ENCODE measurements around the gene TAS1R3.
"Not testable (repeated sequence)": the region's sequence is repeated elsewhere in the genome, so short reads cannot be mapped to it uniquely, and the experiment has no call there.

Gene TAS1R3

DNA sequence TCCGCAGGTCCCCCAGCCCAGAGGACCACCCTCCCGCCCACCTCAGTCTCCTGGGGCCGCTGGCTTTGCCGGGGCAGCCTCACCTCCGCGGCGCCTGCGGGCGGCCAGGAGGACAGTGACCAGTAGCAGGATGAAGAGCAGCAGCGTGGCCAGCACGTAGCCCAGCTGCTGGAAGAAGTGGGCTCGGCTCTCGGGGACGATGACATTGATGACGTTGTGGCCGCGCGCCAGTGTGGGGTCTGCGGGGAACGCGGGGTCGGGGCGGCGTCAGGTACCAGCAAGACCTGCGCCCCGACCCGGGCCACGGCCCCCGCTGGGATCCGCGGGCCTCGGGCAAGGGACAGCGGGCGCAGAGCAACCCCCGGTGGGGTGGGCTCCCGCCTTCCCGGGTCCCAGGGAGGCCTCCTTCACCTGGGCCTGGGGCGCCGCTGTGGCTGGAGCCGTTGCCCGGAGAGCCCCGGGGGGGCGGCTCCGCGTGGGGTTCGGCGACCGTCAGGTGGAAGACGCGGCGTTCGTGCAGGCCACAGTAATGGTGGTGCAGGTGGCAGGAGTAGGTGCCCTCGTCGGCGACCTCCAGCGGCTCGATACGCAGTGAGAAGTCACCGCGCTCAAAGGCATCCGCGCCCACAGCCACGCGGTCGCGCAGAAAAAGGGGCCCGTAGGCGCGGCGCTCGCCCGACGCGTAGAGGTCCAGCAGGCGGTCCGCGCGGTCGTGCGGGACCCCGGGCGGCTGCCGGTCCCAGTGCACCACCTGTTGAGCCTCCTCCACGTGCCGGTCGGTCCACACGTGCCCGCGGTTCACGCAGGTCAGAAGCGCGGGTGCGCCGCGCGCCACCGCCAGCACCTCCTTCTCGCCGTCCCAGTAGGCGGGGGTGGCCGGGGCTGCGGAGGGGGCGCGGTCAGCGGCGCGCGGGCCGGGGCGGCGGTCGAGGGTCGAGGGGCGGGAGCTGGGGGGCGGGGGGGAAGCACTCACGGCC is 23.5 kb downstream of the TAS1R3 start:
- peak in 1 of 3 experiments; percentile 53 for DNase-seq

- no peak for DNase-seq
Measured at GRCh38 chr1:1355416-1355815, 24.3 kb downstream of the TAS1R3 start.

- no peak for DNase-seq
Measured at GRCh38 chr1:1356166-1356795, 25.2 kb downstream of the TAS1R3 start.

GRCh38 chr1:1356796-1357401 is 25.8 kb downstream of the TAS1R3 start:
- no peak for DNase-seq

- DNase-seq, result no peak
Measured at GRCh38 chr1:1357871-1358432, 26.9 kb downstream of the TAS1R3 start.

DNA sequence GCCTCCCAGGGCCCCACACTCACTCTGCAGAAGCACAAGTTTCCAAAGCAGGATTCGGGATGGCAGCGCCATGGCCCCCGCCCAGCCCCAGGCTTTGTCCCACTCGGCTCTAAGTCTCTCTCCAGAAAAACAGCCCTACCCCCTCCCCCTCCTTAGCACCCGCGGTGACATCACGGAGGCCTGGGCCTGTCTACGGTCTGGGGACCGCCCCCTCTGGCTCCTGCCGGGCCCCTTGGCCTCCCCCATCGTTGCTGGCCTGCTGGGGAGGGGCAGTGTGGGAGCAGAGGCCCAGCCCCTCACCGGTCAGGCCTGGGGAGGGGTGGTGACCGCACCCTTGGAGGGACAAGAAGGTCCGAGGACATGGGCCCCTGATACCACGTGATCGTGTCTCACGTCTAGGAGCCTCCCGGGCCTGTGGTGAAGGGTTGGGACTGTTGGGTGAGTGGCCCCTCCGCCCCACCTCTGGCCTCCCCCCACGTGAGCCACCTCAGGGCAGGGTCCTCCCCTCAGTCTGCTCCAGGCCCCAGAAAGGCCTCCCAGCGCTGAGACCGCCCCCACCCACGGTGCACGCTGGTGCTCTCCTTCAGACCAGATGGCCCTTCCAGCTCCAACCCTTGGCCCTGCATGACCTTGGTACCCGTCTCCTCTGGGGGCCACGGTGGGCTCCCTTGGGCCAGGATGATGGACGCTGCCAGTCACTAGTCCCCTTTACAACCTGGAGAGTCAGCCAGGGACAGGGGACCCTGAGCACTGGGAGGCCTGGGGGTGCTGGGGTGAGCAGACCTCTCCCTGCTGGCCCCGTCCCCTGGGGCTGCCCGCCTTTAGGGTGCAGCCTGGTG is 27.6 kb downstream of the TAS1R3 start, which contains the start of gene MXRA8:
Gene MXRA8 (minus strand): TSS at position 123 of the 839 bp plus-strand sequence. CDS start 51 bp downstream, at position 72.
- DNase-seq, result no peak

GRCh38 chr1:1359308-1359663 is 28.2 kb downstream of the TAS1R3 start:
- DNase-seq, result no peak

- DNase-seq, result no peak
Measured at GRCh38 chr1:1359664-1360468, 28.8 kb downstream of the TAS1R3 start.

- no peak for DNase-seq
Measured at GRCh38 chr1:1360506-1361169, 29.6 kb downstream of the TAS1R3 start.

DNA sequence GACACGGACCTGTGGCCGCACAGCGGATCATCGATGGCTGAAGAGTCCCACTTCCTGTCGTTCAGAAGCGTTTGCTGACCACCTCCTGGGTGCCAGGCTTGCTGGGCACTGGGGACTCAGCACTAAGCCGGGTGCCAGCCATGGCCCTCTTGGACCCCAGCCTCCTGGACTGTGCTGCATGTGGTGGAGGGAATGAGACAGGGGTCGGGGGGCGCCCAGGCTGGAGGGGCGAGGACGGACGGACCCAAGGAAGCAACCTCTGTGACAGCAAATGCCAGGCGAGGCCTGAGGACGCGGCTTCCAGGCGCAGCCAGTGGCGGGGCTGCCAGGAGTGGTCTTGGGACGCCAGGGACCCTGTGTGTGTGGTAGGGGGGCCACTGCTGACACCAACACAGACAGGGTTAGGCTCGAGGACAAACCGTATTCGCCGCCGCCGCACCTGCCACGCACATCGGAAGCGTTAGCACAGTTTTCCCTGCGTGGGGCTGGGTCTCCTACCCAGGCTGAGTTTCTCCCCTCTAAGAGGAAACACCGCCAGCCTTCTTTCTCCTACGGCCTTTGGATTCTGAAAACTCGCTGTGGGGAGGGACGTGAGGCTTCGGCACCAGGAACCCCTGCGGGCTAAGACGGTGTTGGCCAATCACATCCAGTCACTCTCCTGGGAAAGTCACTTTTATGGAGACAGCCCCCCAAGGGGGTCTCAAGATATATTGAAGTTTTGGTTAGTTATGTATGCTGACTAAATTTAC is 30.3 kb downstream of the TAS1R3 start:
- no peak for DNase-seq

- DNase-seq, result no peak
Measured at GRCh38 chr1:1361982-1362423, 30.9 kb downstream of the TAS1R3 start.

DNA sequence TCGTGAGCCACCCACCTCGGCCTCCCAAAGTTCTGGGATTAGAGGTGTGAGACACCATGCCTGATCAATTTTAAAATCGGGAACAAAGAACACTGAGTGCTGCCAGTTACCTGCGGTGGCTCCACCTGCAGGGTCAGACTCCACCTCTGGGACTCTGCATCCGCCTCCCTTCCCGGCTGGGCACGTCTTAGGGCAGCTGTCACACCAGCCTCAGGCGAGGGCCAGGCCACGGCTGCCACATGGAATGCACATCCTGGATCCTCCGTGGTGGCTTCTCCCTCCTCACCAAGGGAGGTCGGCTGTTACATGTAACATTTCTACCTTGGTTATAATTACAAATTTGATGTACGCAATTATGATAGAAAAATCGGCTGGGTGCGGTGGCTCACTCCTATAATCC is 33.2 kb downstream of the TAS1R3 start:
- no peak for DNase-seq

GRCh38 chr1:1365875-1366698 is 35.0 kb downstream of the TAS1R3 start:
- no peak for DNase-seq

- no peak for DNase-seq
Measured at GRCh38 chr1:1366699-1367066, 35.6 kb downstream of the TAS1R3 start.

GRCh38 chr1:1367315-1367714 is 36.2 kb downstream of the TAS1R3 start:
- DNase-seq, result no peak

GRCh38 chr1:1370094-1370493 is 39.0 kb downstream of the TAS1R3 start:
- DNase-seq, result not testable (repeated sequence)

- DNase-seq, result no peak
Measured at GRCh38 chr1:1370771-1371300, 39.8 kb downstream of the TAS1R3 start.

GRCh38 chr1:1371364-1371745 is 40.3 kb downstream of the TAS1R3 start:
- no peak for DNase-seq
